A673 (cell line): ENCODE measurements around the gene PARD3.

ENCODE experiments used
- EZH2 ChIP-seq: fragments of 200-600 bp; sonication (generic); IDR thresholded peaks from 2 replicates; pipeline ENCODE4 v1.6.1; 2017; ENCODE audit warnings: borderline replicate concordance, low read depth, mild to moderate bottlenecking, mixed read lengths, antibody characterized with exemption, low read length; ENCODE audit not compliant: poor library complexity, severe bottlenecking
- TF ChIP-seq, protein P1 (sequence below): fragments of 300-800, 200-600 bp; sonication (generic); conservative IDR thresholded peaks from 2 replicates; pipeline ENCODE4 v1.5.1; 2017; ENCODE audit warnings: low read depth, mild to moderate bottlenecking, antibody characterized with exemption, low read length, moderate library complexity, mixed read lengths

DNA sequence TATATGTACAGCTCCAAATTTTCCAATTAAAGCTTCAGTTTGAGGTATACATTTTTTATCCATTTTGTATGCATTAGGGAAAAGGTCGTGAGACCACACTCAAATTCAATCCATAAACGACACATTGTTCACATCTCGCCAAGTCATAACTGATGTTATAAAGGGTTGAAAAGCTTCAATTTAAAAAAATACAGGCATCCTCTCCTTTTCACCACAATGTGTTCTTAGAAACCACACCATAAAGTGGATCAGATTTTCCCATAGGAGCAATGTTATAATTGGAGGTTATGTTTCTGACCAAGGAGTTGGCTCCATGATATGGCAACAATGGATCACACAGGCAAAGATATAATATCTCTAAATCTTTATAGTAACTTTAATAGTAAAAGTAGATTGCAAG lies 663.6 kb downstream of the PARD3 start:
- TF ChIP-seq, protein P1, sequence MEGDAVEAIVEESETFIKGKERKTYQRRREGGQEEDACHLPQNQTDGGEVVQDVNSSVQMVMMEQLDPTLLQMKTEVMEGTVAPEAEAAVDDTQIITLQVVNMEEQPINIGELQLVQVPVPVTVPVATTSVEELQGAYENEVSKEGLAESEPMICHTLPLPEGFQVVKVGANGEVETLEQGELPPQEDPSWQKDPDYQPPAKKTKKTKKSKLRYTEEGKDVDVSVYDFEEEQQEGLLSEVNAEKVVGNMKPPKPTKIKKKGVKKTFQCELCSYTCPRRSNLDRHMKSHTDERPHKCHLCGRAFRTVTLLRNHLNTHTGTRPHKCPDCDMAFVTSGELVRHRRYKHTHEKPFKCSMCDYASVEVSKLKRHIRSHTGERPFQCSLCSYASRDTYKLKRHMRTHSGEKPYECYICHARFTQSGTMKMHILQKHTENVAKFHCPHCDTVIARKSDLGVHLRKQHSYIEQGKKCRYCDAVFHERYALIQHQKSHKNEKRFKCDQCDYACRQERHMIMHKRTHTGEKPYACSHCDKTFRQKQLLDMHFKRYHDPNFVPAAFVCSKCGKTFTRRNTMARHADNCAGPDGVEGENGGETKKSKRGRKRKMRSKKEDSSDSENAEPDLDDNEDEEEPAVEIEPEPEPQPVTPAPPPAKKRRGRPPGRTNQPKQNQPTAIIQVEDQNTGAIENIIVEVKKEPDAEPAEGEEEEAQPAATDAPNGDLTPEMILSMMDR: no peak
- TF ChIP-seq EZH2: no peak
